ENCODE data around the gene HINFP. TPM values are rescaled to one million over a fixed set of nuclear protein-coding genes. Genes with fewer than 3 reads are reported as not detected.

Gene HINFP
- total and polyA plus RNA-seq, 2 of the 8 experiments (the other 6 are each of a cell fraction or from before 2014, with no cell fraction given): 35.0 to 37.3 TPM

DNA sequence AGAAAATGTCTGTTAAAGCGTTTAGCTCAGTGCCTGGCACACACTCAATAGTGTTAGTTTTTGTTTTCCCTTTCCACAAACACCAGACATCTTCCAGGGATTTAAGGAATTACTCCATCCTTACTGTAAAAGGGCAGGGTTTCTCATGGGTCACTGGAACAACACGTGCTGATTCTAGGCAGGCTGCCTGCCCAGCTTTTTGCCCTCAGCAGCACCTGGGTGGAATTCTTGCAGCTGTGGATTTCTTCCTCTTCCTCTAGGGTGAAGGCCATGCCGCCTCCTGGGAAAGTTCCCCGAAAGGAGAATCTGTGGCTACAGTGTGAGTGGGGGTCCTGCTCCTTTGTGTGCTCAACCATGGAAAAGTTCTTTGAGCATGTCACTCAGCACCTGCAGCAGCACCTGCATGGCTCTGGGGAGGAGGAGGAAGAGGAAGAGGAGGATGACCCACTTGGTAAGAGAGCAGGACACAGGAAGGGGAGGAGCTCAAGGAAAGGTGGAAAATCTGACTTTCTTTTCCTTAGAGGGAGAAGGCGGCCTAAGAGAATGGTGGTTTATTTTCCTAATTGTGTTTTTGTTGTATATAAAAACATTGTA is 5.4 kb downstream of the HINFP start (continued):
- TF ChIP-seq CHD1 (IDR thresholded peaks at IDR 0.05; ENCODE audit: low read depth, low read length) (no peak), EGR1 (IDR thresholded peaks at IDR 0.05; ENCODE audit: borderline replicate concordance, low read depth, low read length) (no peak), RXRA (IDR thresholded peaks at IDR 0.05; ENCODE audit: insufficient read depth, low read depth, low read length) (no peak), RAD21 (IDR thresholded peaks at IDR 0.05 in 1 of 2, conservative IDR thresholded peaks at IDR 0.05 in 1 of 2; ENCODE audit: low read depth in 2 of 2, low read length in 2 of 2) (no peak), KDM1A (IDR thresholded peaks at IDR 0.05; ENCODE audit: borderline replicate concordance, low read length) (no peak), CBX8 (IDR thresholded peaks at IDR 0.05; ENCODE audit: borderline replicate concordance, low read depth, low read length) (no peak), TAF1 (IDR thresholded peaks at IDR 0.05; ENCODE audit: low read depth, low read length) (no peak), YY1 (IDR thresholded peaks at IDR 0.05; ENCODE audit: low read depth, low read length) (no peak)
- TF ChIP-seq, protein P1, sequence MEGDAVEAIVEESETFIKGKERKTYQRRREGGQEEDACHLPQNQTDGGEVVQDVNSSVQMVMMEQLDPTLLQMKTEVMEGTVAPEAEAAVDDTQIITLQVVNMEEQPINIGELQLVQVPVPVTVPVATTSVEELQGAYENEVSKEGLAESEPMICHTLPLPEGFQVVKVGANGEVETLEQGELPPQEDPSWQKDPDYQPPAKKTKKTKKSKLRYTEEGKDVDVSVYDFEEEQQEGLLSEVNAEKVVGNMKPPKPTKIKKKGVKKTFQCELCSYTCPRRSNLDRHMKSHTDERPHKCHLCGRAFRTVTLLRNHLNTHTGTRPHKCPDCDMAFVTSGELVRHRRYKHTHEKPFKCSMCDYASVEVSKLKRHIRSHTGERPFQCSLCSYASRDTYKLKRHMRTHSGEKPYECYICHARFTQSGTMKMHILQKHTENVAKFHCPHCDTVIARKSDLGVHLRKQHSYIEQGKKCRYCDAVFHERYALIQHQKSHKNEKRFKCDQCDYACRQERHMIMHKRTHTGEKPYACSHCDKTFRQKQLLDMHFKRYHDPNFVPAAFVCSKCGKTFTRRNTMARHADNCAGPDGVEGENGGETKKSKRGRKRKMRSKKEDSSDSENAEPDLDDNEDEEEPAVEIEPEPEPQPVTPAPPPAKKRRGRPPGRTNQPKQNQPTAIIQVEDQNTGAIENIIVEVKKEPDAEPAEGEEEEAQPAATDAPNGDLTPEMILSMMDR (IDR thresholded peaks at IDR 0.05; ENCODE audit: control extremely low read depth in 1 of 3, insufficient read depth in 1 of 3, low read depth in 1 of 3, low read length in 3 of 3): no peak

All from H1 (cell line).